ENCODE data around the gene ZNF524. TPM values are rescaled to one million over a fixed set of nuclear protein-coding genes. Genes with fewer than 3 reads are reported as not detected.

Gene ZNF524
- polyA plus RNA-seq, 1 of the 3 experiments (the other 2 are of a cell fraction) = 7.3 TPM

DNA sequence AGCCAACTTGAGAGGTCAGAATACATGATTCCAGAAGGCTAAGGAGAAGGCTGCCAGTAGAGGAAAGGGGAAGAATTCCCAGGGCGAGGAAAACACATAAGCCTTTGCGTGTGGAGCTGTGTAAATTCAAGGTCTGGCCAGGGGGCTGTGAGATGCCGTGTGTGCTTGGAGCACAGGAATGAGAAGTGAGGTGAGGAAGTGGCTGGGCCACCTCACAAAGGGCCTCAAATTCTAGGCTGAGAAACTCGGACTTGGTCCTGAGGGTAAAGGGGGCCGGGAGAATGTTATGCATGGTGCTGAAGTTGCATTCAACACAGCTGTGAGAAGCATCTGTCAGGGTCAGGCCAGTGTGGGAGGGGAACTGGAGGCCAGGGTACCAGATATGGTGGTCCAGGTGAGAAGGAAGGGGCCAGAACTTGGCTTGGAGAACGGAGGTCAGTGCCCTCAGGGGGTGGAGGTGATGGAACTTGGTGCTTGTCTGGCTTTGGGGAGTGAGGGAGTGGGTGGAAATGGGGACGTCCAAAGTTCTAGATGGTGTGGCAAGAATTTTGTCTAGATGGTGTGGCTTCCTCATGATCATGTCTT, 35.9 kb downstream of the ZNF524 start:
- TF ChIP-seq EP300 (IDR thresholded peaks at IDR 0.05; ENCODE audit: borderline replicate concordance in 1 of 2, low read depth in 1 of 2, low read length in 1 of 2) = no peak
- TF ChIP-seq EZH2phosphoT487 (IDR thresholded peaks at IDR 0.05; ENCODE audit: borderline replicate concordance, low read depth) = no peak
- TF ChIP-seq RAD21 (IDR thresholded peaks at IDR 0.05; ENCODE audit: low read length) = no peak
- TF ChIP-seq, protein P1, sequence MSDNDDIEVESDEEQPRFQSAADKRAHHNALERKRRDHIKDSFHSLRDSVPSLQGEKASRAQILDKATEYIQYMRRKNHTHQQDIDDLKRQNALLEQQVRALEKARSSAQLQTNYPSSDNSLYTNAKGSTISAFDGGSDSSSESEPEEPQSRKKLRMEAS (IDR thresholded peaks at IDR 0.05; ENCODE audit: low read depth) = no peak
- TF ChIP-seq, protein P2, sequence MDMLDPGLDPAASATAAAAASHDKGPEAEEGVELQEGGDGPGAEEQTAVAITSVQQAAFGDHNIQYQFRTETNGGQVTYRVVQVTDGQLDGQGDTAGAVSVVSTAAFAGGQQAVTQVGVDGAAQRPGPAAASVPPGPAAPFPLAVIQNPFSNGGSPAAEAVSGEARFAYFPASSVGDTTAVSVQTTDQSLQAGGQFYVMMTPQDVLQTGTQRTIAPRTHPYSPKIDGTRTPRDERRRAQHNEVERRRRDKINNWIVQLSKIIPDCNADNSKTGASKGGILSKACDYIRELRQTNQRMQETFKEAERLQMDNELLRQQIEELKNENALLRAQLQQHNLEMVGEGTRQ (IDR thresholded peaks at IDR 0.05; ENCODE audit: borderline replicate concordance, low read depth, low read length) = no peak
- TF ChIP-seq NFIC (IDR thresholded peaks at IDR 0.05; ENCODE audit: borderline replicate concordance) = no peak
- TF ChIP-seq NRF1 (IDR thresholded peaks at IDR 0.05; ENCODE audit: low read depth, low read length) = no peak
- no peak for TF ChIP-seq GABPA (IDR thresholded peaks at IDR 0.05; ENCODE audit: low read depth)
- CTCF ChIA-PET = interaction anchor here (0.9 to 5.0 kb wide), 4 partner anchors 11 to 495 kb away, joined by 3 to 28 read pairs (median 4); partner anchors contain the start of gene ZNF784
- WGBS (ENCODE audit: low lambda C conversion rate) = 56% methylated on average over 7 of the region's 7 CpGs

DNA sequence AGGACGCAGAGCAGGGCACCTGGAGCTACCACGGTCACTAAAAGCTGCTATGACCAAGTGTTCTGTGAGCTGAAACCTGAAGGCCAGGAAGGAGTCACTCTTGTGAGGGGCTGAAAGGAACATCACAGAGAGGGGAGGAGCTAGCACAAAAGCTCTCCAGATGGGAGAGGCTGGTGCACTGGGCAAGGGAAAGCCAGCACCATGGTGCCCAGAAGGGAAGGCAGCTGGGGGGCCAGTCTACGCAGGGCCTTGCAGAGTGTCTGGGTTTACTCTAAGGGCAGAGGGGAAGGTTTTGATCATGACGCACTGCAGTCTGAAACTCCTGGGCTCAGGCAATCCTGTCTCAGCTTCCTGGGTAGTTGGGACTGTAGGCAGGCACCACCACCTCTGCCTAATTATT, 36.6 kb downstream of the ZNF524 start:
- 88% methylated on average over 4 of the region's 4 CpGs for WGBS (ENCODE audit: low lambda C conversion rate)
- Histone ChIP-seq H3K27ac (ENCODE audit: low read depth in 2 of 2, low read length in 1 of 2) (no peak overlapping the region), H2AFZ (ENCODE audit: low read depth) (no peak overlapping the region), H3K9ac (no peak overlapping the region; the same call in 1 of the 2 replicates), H3F3A (replicated peaks; ENCODE audit: insufficient read depth) (peaks cover 36% of the 10 kb centered on the region), H3K4me2 (peak overlapping the region; percentile 97), H3K79me2 (ENCODE audit: insufficient read depth) (peaks cover 65% of the 10 kb centered on the region), H3K4me1 (ENCODE audit: control insufficient read depth in 1 of 2, insufficient read depth in 2 of 2, low read depth in 1 of 2, low read length in 1 of 2) (peaks cover 8 to 28% of the 10 kb centered on the region in 2 experiments; a peak in 1 of 4 replicates), H3K9me3 (no peaks in the 10 kb centered on the region), H3K9me2 (no peaks in the 10 kb centered on the region), H3K4me3 (ENCODE audit: low read depth in 2 of 2, low read length in 1 of 2) (peak overlapping the region in 1 of 2 experiments; percentile 86; a peak in 1 of 4 replicates), H3K36me3 (replicated peaks in 1 of 2; ENCODE audit: control insufficient read depth in 1 of 2, insufficient read depth in 2 of 2, low read length in 1 of 2) (peaks cover 0 to 6% of the 10 kb centered on the region in 2 experiments), H4K20me1 (ENCODE audit: insufficient read depth) (no peaks in the 10 kb centered on the region), H3K27me3 (ENCODE audit: insufficient read depth) (no peaks in the 10 kb centered on the region)
- ChIA-PET CTCF (interaction anchor here (0.9 to 5.0 kb wide), 6 partner anchors 12 to 495 kb away, joined by 3 to 28 read pairs (median 4); partner anchors contain the start of genes ZNF784 and ZNF865), POLR2A (interaction anchor here (0.6 to 1.6 kb wide), 3 partner anchors 12 to 52 kb away, joined by 3 to 4 read pairs (median 3); partner anchors contain the start of gene ZNF784)
- no peak for DNase-seq
- TF ChIP-seq, protein P3, sequence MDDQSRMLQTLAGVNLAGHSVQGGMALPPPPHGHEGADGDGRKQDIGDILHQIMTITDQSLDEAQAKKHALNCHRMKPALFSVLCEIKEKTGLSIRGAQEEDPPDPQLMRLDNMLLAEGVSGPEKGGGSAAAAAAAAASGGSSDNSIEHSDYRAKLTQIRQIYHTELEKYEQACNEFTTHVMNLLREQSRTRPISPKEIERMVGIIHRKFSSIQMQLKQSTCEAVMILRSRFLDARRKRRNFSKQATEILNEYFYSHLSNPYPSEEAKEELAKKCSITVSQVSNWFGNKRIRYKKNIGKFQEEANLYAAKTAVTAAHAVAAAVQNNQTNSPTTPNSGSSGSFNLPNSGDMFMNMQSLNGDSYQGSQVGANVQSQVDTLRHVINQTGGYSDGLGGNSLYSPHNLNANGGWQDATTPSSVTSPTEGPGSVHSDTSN (IDR thresholded peaks at IDR 0.05) = no peak
- TF ChIP-seq EP300 (IDR thresholded peaks at IDR 0.05; ENCODE audit: borderline replicate concordance in 1 of 2, low read depth in 1 of 2, low read length in 1 of 2) (no peak), GABPA (IDR thresholded peaks at IDR 0.05; ENCODE audit: low read depth) (no peak), CHD2 (IDR thresholded peaks at IDR 0.05; ENCODE audit: low read length, partially characterized antibody) (no peak), POLR2AphosphoS5 (IDR thresholded peaks at IDR 0.05; ENCODE audit: low read depth, low read length) (no peak), NRF1 (IDR thresholded peaks at IDR 0.05; ENCODE audit: low read depth, low read length) (no peak), ELF1 (IDR thresholded peaks at IDR 0.05) (no peak), RCOR1 (IDR thresholded peaks at IDR 0.05; ENCODE audit: low read length) (no peak), MXI1 (IDR thresholded peaks at IDR 0.05; ENCODE audit: low read depth, low read length) (no peak), FOXM1 (IDR thresholded peaks at IDR 0.05; ENCODE audit: low read depth) (no peak), SIN3A (IDR thresholded peaks at IDR 0.05; ENCODE audit: borderline replicate concordance, low read depth, low read length) (no peak), MEF2A (IDR thresholded peaks at IDR 0.05; ENCODE audit: borderline replicate concordance, low read depth) (no peak), RXRA (IDR thresholded peaks at IDR 0.05; ENCODE audit: borderline replicate concordance, low read depth) (no peak), NFIC (IDR thresholded peaks at IDR 0.05; ENCODE audit: borderline replicate concordance) (no peak), EZH2phosphoT487 (IDR thresholded peaks at IDR 0.05; ENCODE audit: borderline replicate concordance, low read depth) (no peak), TCF12 (IDR thresholded peaks at IDR 0.05) (no peak)
- TF ChIP-seq, protein P4, sequence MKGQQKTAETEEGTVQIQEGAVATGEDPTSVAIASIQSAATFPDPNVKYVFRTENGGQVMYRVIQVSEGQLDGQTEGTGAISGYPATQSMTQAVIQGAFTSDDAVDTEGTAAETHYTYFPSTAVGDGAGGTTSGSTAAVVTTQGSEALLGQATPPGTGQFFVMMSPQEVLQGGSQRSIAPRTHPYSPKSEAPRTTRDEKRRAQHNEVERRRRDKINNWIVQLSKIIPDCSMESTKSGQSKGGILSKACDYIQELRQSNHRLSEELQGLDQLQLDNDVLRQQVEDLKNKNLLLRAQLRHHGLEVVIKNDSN (IDR thresholded peaks at IDR 0.05; ENCODE audit: borderline replicate concordance, low read depth) = no peak
- TF ChIP-seq, protein P5, sequence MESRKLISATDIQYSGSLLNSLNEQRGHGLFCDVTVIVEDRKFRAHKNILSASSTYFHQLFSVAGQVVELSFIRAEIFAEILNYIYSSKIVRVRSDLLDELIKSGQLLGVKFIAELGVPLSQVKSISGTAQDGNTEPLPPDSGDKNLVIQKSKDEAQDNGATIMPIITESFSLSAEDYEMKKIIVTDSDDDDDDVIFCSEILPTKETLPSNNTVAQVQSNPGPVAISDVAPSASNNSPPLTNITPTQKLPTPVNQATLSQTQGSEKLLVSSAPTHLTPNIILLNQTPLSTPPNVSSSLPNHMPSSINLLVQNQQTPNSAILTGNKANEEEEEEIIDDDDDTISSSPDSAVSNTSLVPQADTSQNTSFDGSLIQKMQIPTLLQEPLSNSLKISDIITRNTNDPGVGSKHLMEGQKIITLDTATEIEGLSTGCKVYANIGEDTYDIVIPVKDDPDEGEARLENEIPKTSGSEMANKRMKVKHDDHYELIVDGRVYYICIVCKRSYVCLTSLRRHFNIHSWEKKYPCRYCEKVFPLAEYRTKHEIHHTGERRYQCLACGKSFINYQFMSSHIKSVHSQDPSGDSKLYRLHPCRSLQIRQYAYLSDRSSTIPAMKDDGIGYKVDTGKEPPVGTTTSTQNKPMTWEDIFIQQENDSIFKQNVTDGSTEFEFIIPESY (IDR thresholded peaks at IDR 0.05; ENCODE audit: borderline replicate concordance, low read depth) = no peak
- TF ChIP-seq, protein P1 (IDR thresholded peaks at IDR 0.05; ENCODE audit: low read depth) = no peak

More for the DNA sequence above, 35.9 kb downstream of the ZNF524 start:
- Histone ChIP-seq H3K9me2 (no peaks in the 10 kb centered on the region), H3K4me1 (ENCODE audit: control insufficient read depth in 1 of 2, insufficient read depth in 2 of 2, low read depth in 1 of 2, low read length in 1 of 2) (peaks cover 8 to 28% of the 10 kb centered on the region in 2 experiments; a peak in 1 of 4 replicates), H3F3A (replicated peaks; ENCODE audit: insufficient read depth) (peaks cover 32% of the 10 kb centered on the region), H3K9me3 (no peaks in the 10 kb centered on the region), H3K4me3 (ENCODE audit: low read depth in 2 of 2, low read length in 1 of 2) (peak overlapping the region; percentile 74 to 86), H3K9ac (peak overlapping the region; percentile 99), H3K4me2 (peak overlapping the region; percentile 97), H4K20me1 (ENCODE audit: insufficient read depth) (no peaks in the 10 kb centered on the region), H2AFZ (ENCODE audit: low read depth) (no peak overlapping the region), H3K36me3 (replicated peaks in 1 of 2; ENCODE audit: control insufficient read depth in 1 of 2, insufficient read depth in 2 of 2, low read length in 1 of 2) (peaks cover 0 to 6% of the 10 kb centered on the region in 2 experiments), H3K79me2 (ENCODE audit: insufficient read depth) (peaks cover 57% of the 10 kb centered on the region), H3K27ac (ENCODE audit: low read depth in 2 of 2, low read length in 1 of 2) (no peak overlapping the region; a peak in 1 of 4 replicates), H3K27me3 (ENCODE audit: insufficient read depth) (no peaks in the 10 kb centered on the region)
- POLR2A ChIA-PET = interaction anchor here (0.6 to 1.6 kb wide), 3 partner anchors 11 to 52 kb away, joined by 3 to 4 read pairs (median 3); partner anchors contain the start of gene ZNF784
- DNase-seq = peak; percentile 1
